ENCODE results near the gene FCAR.
"Not testable (repeated sequence)": the region's sequence is repeated elsewhere in the genome, so short reads cannot be mapped to it uniquely, and the experiment has no call there.

FCAR gene

GRCh38 chr19:54894106-54894505, 20.1 kb downstream of the FCAR start:
- not testable (repeated sequence) for DNase-seq (ENCODE audit: low read depth in 2 of 2)

- no peak for DNase-seq (ENCODE audit: low read depth in 2 of 2)
Measured at GRCh38 chr19:54896036-54896435, 22.0 kb downstream of the FCAR start.

- not testable (repeated sequence) for DNase-seq (ENCODE audit: low read depth in 2 of 2)
Measured at GRCh38 chr19:54898685-54899084, 24.6 kb downstream of the FCAR start.

- not testable (repeated sequence) for DNase-seq (ENCODE audit: low read depth in 2 of 2)
Measured at GRCh38 chr19:54899646-54900045, 25.6 kb downstream of the FCAR start.

- not testable (repeated sequence) for DNase-seq (ENCODE audit: low read depth in 2 of 2)
Measured at GRCh38 chr19:54901153-54901552, 27.1 kb downstream of the FCAR start.

GRCh38 chr19:54902061-54902460, 28.0 kb downstream of the FCAR start:
- DNase-seq (ENCODE audit: low read depth in 2 of 2) = no peak

GRCh38 chr19:54903303-54903702, 29.3 kb downstream of the FCAR start:
- DNase-seq (ENCODE audit: low read depth in 2 of 2) = no peak

GRCh38 chr19:54904261-54904660, 30.2 kb downstream of the FCAR start:
- DNase-seq (ENCODE audit: low read depth in 2 of 2) = not testable (repeated sequence)

- no peak for DNase-seq (ENCODE audit: low read depth in 2 of 2)
Measured at GRCh38 chr19:54905421-54905802, 31.4 kb downstream of the FCAR start.

GRCh38 chr19:54905803-54906511, 31.9 kb downstream of the FCAR start, which contains the start of gene NCR1:
NCR1 (plus strand) TSS chr19:54906148; CDS start chr19:54906188, 40 bp downstream.
- peak; percentile 35 to 46 for DNase-seq (ENCODE audit: low read depth in 2 of 2)

GRCh38 chr19:54906819-54907218, 32.8 kb downstream of the FCAR start:
- no peak for DNase-seq (ENCODE audit: low read depth in 2 of 2)

GRCh38 chr19:54907899-54908298, 33.9 kb downstream of the FCAR start:
- DNase-seq (ENCODE audit: low read depth in 2 of 2) = not testable (repeated sequence)

GRCh38 chr19:54916822-54917221, 42.8 kb downstream of the FCAR start:
- no peak for DNase-seq (ENCODE audit: low read depth in 2 of 2)

- DNase-seq (ENCODE audit: low read depth in 2 of 2) = no peak
Measured at GRCh38 chr19:54918499-54918898, 44.5 kb downstream of the FCAR start.

GRCh38 chr19:54919646-54920563, 45.9 kb downstream of the FCAR start:
- DNase-seq (ENCODE audit: low read depth in 2 of 2) = not testable (repeated sequence)

GRCh38 chr19:54921082-54921481, 47.0 kb downstream of the FCAR start:
- DNase-seq (ENCODE audit: low read depth in 2 of 2) = no peak

GRCh38 chr19:54923276-54923675, 49.2 kb downstream of the FCAR start:
- no peak for DNase-seq (ENCODE audit: low read depth in 2 of 2)

GRCh38 chr19:54928299-54928698, 54.3 kb downstream of the FCAR start:
- no peak for DNase-seq (ENCODE audit: low read depth in 2 of 2)

GRCh38 chr19:54937926-54938325, 63.9 kb downstream of the FCAR start:
- no peak for DNase-seq (ENCODE audit: low read depth in 2 of 2)

- no peak for DNase-seq (ENCODE audit: low read depth in 2 of 2)
Measured at GRCh38 chr19:54938906-54939305, 64.9 kb downstream of the FCAR start.

- not testable (repeated sequence) for DNase-seq (ENCODE audit: low read depth in 2 of 2)
Measured at GRCh38 chr19:54939538-54939937, 65.5 kb downstream of the FCAR start.

Measured in stimulated activated CD8-positive, alpha-beta memory T cell treated with anti-CD3 and anti-CD28 coated beads, Interleukin-7, amount 100 ng/mL, for 4 hours (primary cell).